HG03097 (cell line): ENCODE measurements around the gene BRD7.

Experiments
- ATAC-seq: cut with Tn5 transposase; IDR thresholded peaks from one replicate; pipeline ENCODE4 v1.9.1; 2021; ENCODE audit not compliant: unreplicated experiment, low FRiP score

Gene BRD7

GRCh38 chr16:50293041-50293783 is 75.6 kb downstream of the BRD7 start:
- ATAC-seq, result no peak

GRCh38 chr16:50292566-50292948 is 76.2 kb downstream of the BRD7 start:
- ATAC-seq, result no peak

GRCh38 chr16:50291719-50292565 is 76.8 kb downstream of the BRD7 start:
- ATAC-seq, result no peak

- no peak for ATAC-seq
Measured at GRCh38 chr16:50290856-50291255, 77.9 kb downstream of the BRD7 start.

GRCh38 chr16:50289950-50290764 is 78.6 kb downstream of the BRD7 start:
- no peak for ATAC-seq

GRCh38 chr16:50288920-50289319 is 79.9 kb downstream of the BRD7 start:
- ATAC-seq, result no peak

GRCh38 chr16:50288026-50288425 is 80.8 kb downstream of the BRD7 start:
- ATAC-seq, result no peak

- no peak for ATAC-seq
Measured at GRCh38 chr16:50286681-50287080, 82.1 kb downstream of the BRD7 start.

GRCh38 chr16:50285406-50286003 is 83.3 kb downstream of the BRD7 start:
- ATAC-seq, result no peak

GRCh38 chr16:50284131-50284911 is 84.5 kb downstream of the BRD7 start:
- no peak for ATAC-seq

GRCh38 chr16:50282955-50283631 is 85.7 kb downstream of the BRD7 start:
- no peak for ATAC-seq

- ATAC-seq, result peak; percentile 81
Measured at GRCh38 chr16:50282010-50282538, 86.7 kb downstream of the BRD7 start.

- no peak for ATAC-seq
Measured at GRCh38 chr16:50281391-50282009, 87.3 kb downstream of the BRD7 start.

- no peak for ATAC-seq
Measured at GRCh38 chr16:50280932-50281331, 87.9 kb downstream of the BRD7 start.

- ATAC-seq, result no peak
Measured at GRCh38 chr16:50279504-50279865, 89.3 kb downstream of the BRD7 start.

GRCh38 chr16:50278251-50278650 is 90.5 kb downstream of the BRD7 start:
- ATAC-seq, result no peak

GRCh38 chr16:50276801-50277555 is 91.8 kb downstream of the BRD7 start:
- no peak for ATAC-seq

- no peak for ATAC-seq
Measured at GRCh38 chr16:50276326-50276640, 92.5 kb downstream of the BRD7 start.
